PC-3 (cell line): ENCODE results near the gene SNAP47.

Source experiments
- EZH2phosphoT487 ChIP-seq: fragments of 300-600 bp; sonication (generic); IDR thresholded peaks from 2 replicates; pipeline ENCODE4 v1.6.1; 2018; ENCODE audit warnings: mild to moderate bottlenecking, antibody characterized with exemption, low read length, borderline replicate concordance
- TF ChIP-seq, protein P1 (sequence below): fragments of 300-600 bp; sonication (generic); conservative IDR thresholded peaks from 2 replicates; pipeline ENCODE4 v1.5.1; 2017; ENCODE audit warnings: antibody characterized with exemption, low read depth, mild to moderate bottlenecking, low read length

- TF ChIP-seq, protein P1, sequence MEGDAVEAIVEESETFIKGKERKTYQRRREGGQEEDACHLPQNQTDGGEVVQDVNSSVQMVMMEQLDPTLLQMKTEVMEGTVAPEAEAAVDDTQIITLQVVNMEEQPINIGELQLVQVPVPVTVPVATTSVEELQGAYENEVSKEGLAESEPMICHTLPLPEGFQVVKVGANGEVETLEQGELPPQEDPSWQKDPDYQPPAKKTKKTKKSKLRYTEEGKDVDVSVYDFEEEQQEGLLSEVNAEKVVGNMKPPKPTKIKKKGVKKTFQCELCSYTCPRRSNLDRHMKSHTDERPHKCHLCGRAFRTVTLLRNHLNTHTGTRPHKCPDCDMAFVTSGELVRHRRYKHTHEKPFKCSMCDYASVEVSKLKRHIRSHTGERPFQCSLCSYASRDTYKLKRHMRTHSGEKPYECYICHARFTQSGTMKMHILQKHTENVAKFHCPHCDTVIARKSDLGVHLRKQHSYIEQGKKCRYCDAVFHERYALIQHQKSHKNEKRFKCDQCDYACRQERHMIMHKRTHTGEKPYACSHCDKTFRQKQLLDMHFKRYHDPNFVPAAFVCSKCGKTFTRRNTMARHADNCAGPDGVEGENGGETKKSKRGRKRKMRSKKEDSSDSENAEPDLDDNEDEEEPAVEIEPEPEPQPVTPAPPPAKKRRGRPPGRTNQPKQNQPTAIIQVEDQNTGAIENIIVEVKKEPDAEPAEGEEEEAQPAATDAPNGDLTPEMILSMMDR = no peak
- TF ChIP-seq EZH2phosphoT487 = no peak
Measured at GRCh38 chr1:227709451-227709850, 25.8 kb upstream of the SNAP47 start.
